ENCODE measurements around the gene HNF1B. TPM values are rescaled to one million over a fixed set of nuclear protein-coding genes. Genes with fewer than 3 reads are reported as not detected.
"Not testable (repeated sequence)": the region's sequence is repeated elsewhere in the genome, so short reads cannot be mapped to it uniquely, and the experiment has no call there.

HNF1B gene
- total RNA-seq, 4 donors from 2014 or later = not detected

DNA sequence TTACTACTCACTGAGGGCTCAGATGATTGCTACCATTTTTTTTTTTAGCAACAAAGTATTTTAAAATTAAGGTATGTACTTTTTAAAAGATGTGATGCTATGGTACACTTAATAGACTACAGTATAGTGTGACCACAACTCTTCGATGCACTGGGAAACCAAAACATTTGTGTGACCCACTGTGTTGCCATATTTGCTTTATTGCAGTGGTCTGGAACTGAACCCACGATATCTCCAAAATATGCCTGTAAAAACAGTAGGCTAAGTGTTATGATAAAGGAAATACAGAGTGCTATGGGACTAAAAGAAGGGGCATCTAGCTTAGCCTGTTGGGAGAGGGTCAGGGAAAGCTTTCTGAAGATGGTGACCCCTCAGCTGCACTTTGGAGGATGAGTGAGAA, 41.6 kb upstream of the HNF1B start:
- Histone ChIP-seq H3K9me3 (no peaks in the 10 kb centered on the region), H3K4me1 (no peaks in the 10 kb centered on the region), H3K36me3 (no peaks in the 10 kb centered on the region), H3K27ac (no peak overlapping the region), H3K4me3 (no peak overlapping the region), H3K27me3 (peaks cover 12 to 31% (median 22%) of the 10 kb centered on the region in 3 donors)
- DNase-seq (no peak), ATAC-seq (no peak)
- intact Hi-C loops (cut with DNase I; ENCODE audit: low total_unique reads) = no loop called here
- in situ Hi-C loops (cut with MboI; ENCODE audit: low sequenced_read_pairs in 4 of 4) = no loop called here
- TF ChIP-seq POLR2A (IDR thresholded peaks at IDR 0.05) = no peak

DNA sequence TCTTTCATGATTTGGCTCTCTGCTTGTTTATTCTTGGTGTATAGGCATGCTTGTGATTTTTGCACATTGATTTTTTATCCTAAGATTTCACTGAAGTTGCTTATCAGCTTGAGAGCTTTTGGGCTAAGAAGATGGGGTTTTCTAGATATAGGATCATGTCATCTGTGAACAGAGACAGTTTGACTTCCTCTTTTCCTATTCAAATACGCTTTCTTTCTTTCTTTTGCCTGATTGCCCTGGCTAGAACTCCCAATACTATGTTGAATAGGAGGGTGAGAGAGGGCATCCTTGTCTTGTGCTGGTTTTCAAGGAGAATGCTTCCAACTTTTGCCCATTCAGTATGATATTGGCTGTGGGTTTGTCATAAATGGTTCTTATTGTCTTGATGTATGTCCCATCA, 37.6 kb upstream of the HNF1B start:
- not testable (repeated sequence) for H3K4me1 ChIP-seq

DNA sequence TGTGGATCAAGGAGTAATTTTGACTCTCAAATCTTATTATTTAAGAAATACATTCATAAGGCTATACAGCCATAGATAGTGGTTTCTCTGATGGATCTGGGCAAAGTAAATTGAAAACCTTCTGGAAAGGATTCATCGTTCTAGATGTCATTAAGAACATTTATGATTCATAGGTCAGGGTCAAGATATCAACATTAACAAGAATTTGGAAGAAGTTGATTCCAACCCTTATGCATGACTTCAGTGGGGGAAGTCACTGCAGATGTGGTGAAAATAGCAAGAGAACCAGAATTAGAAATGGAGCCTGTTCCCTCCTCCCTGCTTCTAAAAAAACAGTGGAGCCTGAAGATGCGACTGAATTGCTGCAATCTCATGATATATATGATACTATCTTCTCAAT, 36.6 kb upstream of the HNF1B start:
- H3K27me3 ChIP-seq = no peaks in the 10 kb centered on the region
- H3K4me3 ChIP-seq = no peak overlapping the region
- no peak overlapping the region for H3K27ac ChIP-seq
- in situ Hi-C loops (cut with MboI; ENCODE audit: low sequenced_read_pairs in 4 of 4) = no loop called here
- H3K4me1 ChIP-seq = no peaks in the 10 kb centered on the region
- ATAC-seq = no peak
- intact Hi-C loops (cut with DNase I; ENCODE audit: low total_unique reads) = no loop called here
- TF ChIP-seq POLR2A (IDR thresholded peaks at IDR 0.05) = no peak
- TF ChIP-seq, protein P1, sequence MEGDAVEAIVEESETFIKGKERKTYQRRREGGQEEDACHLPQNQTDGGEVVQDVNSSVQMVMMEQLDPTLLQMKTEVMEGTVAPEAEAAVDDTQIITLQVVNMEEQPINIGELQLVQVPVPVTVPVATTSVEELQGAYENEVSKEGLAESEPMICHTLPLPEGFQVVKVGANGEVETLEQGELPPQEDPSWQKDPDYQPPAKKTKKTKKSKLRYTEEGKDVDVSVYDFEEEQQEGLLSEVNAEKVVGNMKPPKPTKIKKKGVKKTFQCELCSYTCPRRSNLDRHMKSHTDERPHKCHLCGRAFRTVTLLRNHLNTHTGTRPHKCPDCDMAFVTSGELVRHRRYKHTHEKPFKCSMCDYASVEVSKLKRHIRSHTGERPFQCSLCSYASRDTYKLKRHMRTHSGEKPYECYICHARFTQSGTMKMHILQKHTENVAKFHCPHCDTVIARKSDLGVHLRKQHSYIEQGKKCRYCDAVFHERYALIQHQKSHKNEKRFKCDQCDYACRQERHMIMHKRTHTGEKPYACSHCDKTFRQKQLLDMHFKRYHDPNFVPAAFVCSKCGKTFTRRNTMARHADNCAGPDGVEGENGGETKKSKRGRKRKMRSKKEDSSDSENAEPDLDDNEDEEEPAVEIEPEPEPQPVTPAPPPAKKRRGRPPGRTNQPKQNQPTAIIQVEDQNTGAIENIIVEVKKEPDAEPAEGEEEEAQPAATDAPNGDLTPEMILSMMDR (IDR thresholded peaks at IDR 0.05 in 4 of 5, conservative IDR thresholded peaks at IDR 0.05 in 1 of 5) = no peak
- no peak for DNase-seq
- H3K36me3 ChIP-seq = no peaks in the 10 kb centered on the region
- no peaks in the 10 kb centered on the region for H3K9me3 ChIP-seq

More for the DNA sequence above, 37.6 kb upstream of the HNF1B start:
- DNase-seq; H3K27me3 ChIP-seq; H3K36me3 ChIP-seq; in situ Hi-C loops (cut with MboI; ENCODE audit: low sequenced_read_pairs in 4 of 4); H3K27ac ChIP-seq; H3K4me3 ChIP-seq; intact Hi-C loops (cut with DNase I; ENCODE audit: low total_unique reads); ATAC-seq; H3K9me3 ChIP-seq: not testable (repeated sequence)

DNA sequence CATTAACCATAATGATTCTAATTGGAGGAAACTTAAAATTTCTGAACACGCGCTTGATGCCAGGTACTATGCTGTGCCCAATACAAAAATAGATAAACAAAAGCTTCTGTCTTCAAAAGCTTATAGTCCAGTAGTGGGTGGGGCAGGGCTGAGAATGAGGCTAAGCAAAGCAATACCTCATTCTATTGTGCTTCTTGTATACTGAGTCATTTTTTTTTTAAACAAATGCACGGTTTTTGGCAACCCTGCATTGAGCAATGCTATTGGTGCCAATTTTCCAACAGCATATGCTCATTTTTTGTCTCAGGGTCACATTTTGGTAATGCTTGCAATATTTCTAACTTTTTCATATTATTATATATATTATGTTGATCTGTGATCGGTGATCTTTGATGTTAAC, 34.7 kb upstream of the HNF1B start:
- intact Hi-C loops (cut with DNase I; ENCODE audit: low total_unique reads) = no loop called here
- in situ Hi-C loops (cut with MboI; ENCODE audit: low sequenced_read_pairs in 4 of 4) = no loop called here

DNA sequence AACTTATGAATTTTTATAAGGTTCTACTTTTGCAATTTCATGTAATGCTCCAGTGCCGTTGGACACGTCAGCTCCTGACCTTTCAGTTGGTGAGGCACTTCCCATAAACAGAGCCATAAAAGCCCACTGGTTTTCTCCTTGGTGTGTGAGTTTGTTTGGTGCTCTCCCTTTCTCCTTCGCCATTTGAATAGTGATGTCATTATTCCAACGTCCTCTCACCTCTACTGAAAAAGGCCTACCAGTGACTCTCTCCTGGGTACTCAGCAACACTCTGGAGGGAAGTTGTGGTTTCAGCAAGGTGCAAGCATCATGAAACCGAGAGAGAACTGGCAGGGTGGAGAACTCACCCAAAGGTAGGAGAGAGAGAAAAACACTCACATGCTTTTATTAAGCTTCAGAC, 29.6 kb upstream of the HNF1B start:
- H3K4me3 ChIP-seq = no peak overlapping the region
- in situ Hi-C loops (cut with MboI; ENCODE audit: low sequenced_read_pairs in 4 of 4) = no loop called here
- H3K27me3 ChIP-seq = peaks cover 0 to 3% (median 0%) of the 10 kb centered on the region in 3 donors
- TF ChIP-seq POLR2A (IDR thresholded peaks at IDR 0.05) = no peak
- TF ChIP-seq, protein P1 (IDR thresholded peaks at IDR 0.05 in 4 of 5, conservative IDR thresholded peaks at IDR 0.05 in 1 of 5) = no peak
- no peaks in the 10 kb centered on the region for H3K36me3 ChIP-seq
- no peaks in the 10 kb centered on the region for H3K9me3 ChIP-seq
- intact Hi-C loops (cut with DNase I; ENCODE audit: low total_unique reads) = no loop called here
- DNase-seq (no peak), ATAC-seq (no peak)
- H3K4me1 ChIP-seq = no peaks in the 10 kb centered on the region
- no peak overlapping the region for H3K27ac ChIP-seq

More for the DNA sequence above, 34.7 kb upstream of the HNF1B start:
- Histone ChIP-seq H3K27ac (no peak overlapping the region), H3K9me3 (no peaks in the 10 kb centered on the region), H3K27me3 (no peaks in the 10 kb centered on the region), H3K36me3 (no peaks in the 10 kb centered on the region), H3K4me3 (no peak overlapping the region), H3K4me1 (no peaks in the 10 kb centered on the region)
- ATAC-seq = no peak
- DNase-seq = no peak
- TF ChIP-seq, protein P1 (IDR thresholded peaks at IDR 0.05 in 4 of 5, conservative IDR thresholded peaks at IDR 0.05 in 1 of 5) = no peak
- TF ChIP-seq POLR2A (IDR thresholded peaks at IDR 0.05) = no peak

DNA sequence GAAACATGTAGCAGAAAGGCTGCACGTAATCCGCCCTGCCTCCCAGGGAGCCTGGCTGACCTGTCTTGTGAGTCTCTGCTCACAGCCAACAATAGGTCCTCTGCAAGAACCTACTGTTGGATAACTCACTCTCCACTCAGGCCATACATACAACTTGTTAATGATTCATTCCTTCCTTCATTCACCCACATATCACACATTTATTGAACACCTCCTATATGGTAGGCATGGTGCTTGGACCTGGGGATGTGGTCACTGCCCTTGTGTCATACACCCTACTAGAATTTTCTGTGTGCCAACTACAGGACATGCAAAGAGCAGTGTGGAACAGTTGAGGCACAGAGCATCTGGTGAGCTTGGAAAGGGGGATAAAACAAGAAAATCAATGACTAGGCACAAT, 28.1 kb upstream of the HNF1B start:
- H3K4me1 ChIP-seq = no peaks in the 10 kb centered on the region
- intact Hi-C loops (cut with DNase I; ENCODE audit: low total_unique reads) (no loop called here), in situ Hi-C loops (cut with MboI; ENCODE audit: low sequenced_read_pairs in 4 of 4) (no loop called here)
- DNase-seq = no peak
- TF ChIP-seq, protein P1 (IDR thresholded peaks at IDR 0.05 in 4 of 5, conservative IDR thresholded peaks at IDR 0.05 in 1 of 5) = no peak
- TF ChIP-seq POLR2A (IDR thresholded peaks at IDR 0.05) = no peak
- H3K4me3 ChIP-seq = no peak overlapping the region
- no peak for ATAC-seq
- no peak overlapping the region for H3K27ac ChIP-seq
- no peaks in the 10 kb centered on the region for H3K36me3 ChIP-seq
- no peaks in the 10 kb centered on the region for H3K9me3 ChIP-seq
- H3K27me3 ChIP-seq = peaks cover 0 to 3% (median 0%) of the 10 kb centered on the region in 3 donors

Measured in gastrocnemius medialis (tissue), 4 donors.